HepG2 (cell line): ENCODE results near the gene UBE2G2. TPM values are rescaled to one million over a fixed set of nuclear protein-coding genes. Genes with fewer than 3 reads are reported as not detected.

Experiments
- ARID4A ChIP-seq: sonication (generic); formaldehyde crosslinking; IDR thresholded peaks from 2 replicates; pipeline ENCODE4 v1.5.0; 2020; ENCODE audit warnings: mild to moderate bottlenecking, missing genetic modification reagents, borderline replicate concordance
- CBX2 ChIP-seq, 2 experiments: fragments of 200-600 bp in 1 of 2; sonication (generic); formaldehyde crosslinking in 1 of 2; IDR thresholded peaks; 2 replicates each; pipeline versions ENCODE4 v1.7.0 to v1.8.1; 2018 to 2022; ENCODE audit warnings: low read depth in 2 of 2, low read length in 1 of 2, mild to moderate bottlenecking in 1 of 2, missing genetic modification reagents in 1 of 2
- KDM6A ChIP-seq: IDR thresholded peaks from 2 replicates; pipeline ENCODE4 v1.6.1; 2016; ENCODE audit warnings: low read depth
- MYNN ChIP-seq: sonication (generic); formaldehyde crosslinking; IDR thresholded peaks from 2 replicates; pipeline ENCODE4 v1.4.0; 2020; ENCODE audit warnings: mild to moderate bottlenecking, low read depth, missing genetic modification reagents
- RFX5 ChIP-seq: IDR thresholded peaks from 2 replicates; pipeline ENCODE4 v1.6.1; 2011; ENCODE audit warnings: low read depth, low read length, improper control_type of control experiment
- SMAD3 ChIP-seq: sonication (generic); formaldehyde crosslinking; IDR thresholded peaks from 2 replicates; pipeline ENCODE4 v1.4.0; 2020; ENCODE audit warnings: missing genetic modification reagents
- TRIM22 ChIP-seq: fragments of 450-650 bp; IDR thresholded peaks from 2 replicates; pipeline ENCODE4 v1.6.1; 2017
- ZBTB14 ChIP-seq: sonication (generic); formaldehyde crosslinking; IDR thresholded peaks from 2 replicates; pipeline ENCODE4 v1.4.0; 2020; ENCODE audit warnings: missing genetic modification reagents
- ZBTB39 ChIP-seq: sonication (generic); formaldehyde crosslinking; IDR thresholded peaks from 2 replicates; pipeline ENCODE4 v1.5.0; 2020; ENCODE audit warnings: missing genetic modification reagents
- ZBTB43 ChIP-seq: sonication (generic); formaldehyde crosslinking; conservative IDR thresholded peaks from 2 replicates; pipeline ENCODE4 v1.4.0; 2020; ENCODE audit warnings: missing genetic modification reagents
- ZEB1 ChIP-seq: IDR thresholded peaks from 2 replicates; pipeline ENCODE4 v1.6.1; 2012; ENCODE audit warnings: mild to moderate bottlenecking, low read depth, inconsistent platforms; ENCODE audit not compliant: insufficient replicate concordance
- ZHX1 ChIP-seq: sonication (generic); formaldehyde crosslinking; IDR thresholded peaks from 2 replicates; pipeline ENCODE4 v1.8.1; 2022; ENCODE audit warnings: low read depth, mild to moderate bottlenecking, missing genetic modification reagents
- ZNF564 ChIP-seq: sonication (generic); formaldehyde crosslinking; IDR thresholded peaks from 2 replicates; pipeline ENCODE4 v1.8.1; 2023; ENCODE audit warnings: mild to moderate bottlenecking, missing genetic modification reagents
- ZNF580 ChIP-seq: IDR thresholded peaks from 2 replicates; pipeline ENCODE4 v1.6.1; 2016; ENCODE audit warnings: low read depth, borderline replicate concordance
- polyA plus RNA-seq, 8 experiments: library from polyadenylated mRNA; depleted of rRNA in 3 of 8; stranded (reverse) in 7 of 8; unstranded in 1 of 8; fragments of >200 nt; fragmentation: Illumina TruSeq in 4 of 8; extraction: Trizol in 4 of 8; gene quantifications; 2 replicates each; pipeline versions ENCODE4 v1.2.1 to v1.2.3, GENCODE V29; 2011 to 2016; ENCODE audit warnings: low read depth in 4 of 8, missing spikeins in 1 of 8, mixed read lengths in 1 of 8; ENCODE audit not compliant: insufficient read depth in 1 of 8
- total RNA-seq, 5 experiments: library from RNA; depleted of rRNA; stranded (reverse); fragments of >200 nt; fragmentation: Illumina TruSeq; extraction: Trizol; gene quantifications; 2 replicates each; pipeline ENCODE4 v1.2.3, GENCODE V29; 2016; ENCODE audit warnings: low read depth in 1 of 5

Gene UBE2G2
- total and polyA plus RNA-seq, 2 of the 13 experiments (the other 11 are each of a cell fraction or from before 2014, with no cell fraction given): 55.4 to 92.0 TPM

- TF ChIP-seq ZBTB39 (CRISPR knock-in tag) (0 out of 2 replicates have a peak, but pooled peaks have one; percentile 50), ZNF580 (CRISPR knock-in tag) (no peak), ZEB1 (no peak), CBX2 (IDR thresholded peaks at IDR 0.05; ENCODE audit: low read depth, low read length) (no peak), CBX2 (CRISPR knock-in tag; IDR thresholded peaks at IDR 0.05; ENCODE audit: low read depth) (no peak), ARID4A (peak; percentile 60; the same call in 1 of the 2 replicates), ZHX1 (CRISPR knock-in tag) (no peak), ZBTB43 (CRISPR knock-in tag) (no peak), RFX5 (no peak), SMAD3 (CRISPR knock-in tag) (no peak), ZBTB14 (CRISPR knock-in tag) (no peak), MYNN (no peak), TRIM22 (no peak), KDM6A (CRISPR knock-in tag) (no peak), ZNF564 (peak; percentile 23; the same call in 1 of the 2 replicates)
Measured at GRCh38 chr21:44846485-44847260, 45.1 kb upstream of the UBE2G2 start (continued).
